Fibroblast of lung (primary cell): ENCODE measurements around the gene PKHD1. TPM values are rescaled to one million over a fixed set of nuclear protein-coding genes. Genes with fewer than 3 reads are reported as not detected.

Source experiments
- DNase-seq, 2 donors: peaks; one replicate each; pipeline versions ENCODE4 v3.0.0 to v3.0.0-alpha.2; 2010; ENCODE audit warnings: low read depth in 2 of 2
- H2AFZ ChIP-seq: 2 replicates; pipeline ENCODE4 v1.5.1; 2012; ENCODE audit warnings: low read length, control low read depth, inconsistent platforms
- H3K27ac ChIP-seq: 2 replicates; pipeline ENCODE4 v1.5.1; 2011; ENCODE audit warnings: low read length, control low read depth; ENCODE audit not compliant: insufficient read depth
- H3K27me3 ChIP-seq: 2 replicates; pipeline ENCODE4 v1.5.1; 2011; ENCODE audit warnings: mild to moderate bottlenecking, low read length; ENCODE audit not compliant: control insufficient read depth, insufficient read depth
- H3K36me3 ChIP-seq: 2 replicates; pipeline ENCODE4 v1.5.1; 2011; ENCODE audit warnings: low read length; ENCODE audit not compliant: control insufficient read depth, insufficient read depth
- H3K4me1 ChIP-seq: 2 replicates; pipeline ENCODE4 v1.5.1; 2011; ENCODE audit warnings: low read length; ENCODE audit not compliant: control insufficient read depth, insufficient read depth; ENCODE audit errors: extremely low read depth
- H3K4me2 ChIP-seq: 2 replicates; pipeline ENCODE4 v1.5.1; 2011; ENCODE audit warnings: low read length, control low read depth; ENCODE audit not compliant: insufficient read depth; ENCODE audit errors: extremely low read depth
- H3K4me3 ChIP-seq, 4 experiments: fragments of 200-600 bp in 1 of 4; sonication (generic) in 1 of 4; replicated peaks in 1 of 4; 2 replicates each; pipeline ENCODE4 v1.5.1; 2011 to 2016; ENCODE audit warnings: low read length in 4 of 4, low read depth in 3 of 4, mild to moderate bottlenecking in 3 of 4, control low read depth in 2 of 4, inconsistent platforms in 1 of 4, mixed read lengths in 1 of 4; ENCODE audit not compliant: insufficient read depth in 1 of 4; ENCODE audit errors: control extremely low read depth in 1 of 4
- H3K79me2 ChIP-seq: 2 replicates; pipeline ENCODE4 v1.5.1; 2012; ENCODE audit warnings: mild to moderate bottlenecking, low read length, inconsistent platforms; ENCODE audit not compliant: control insufficient read depth, insufficient read depth
- H3K9ac ChIP-seq: 2 replicates; pipeline ENCODE4 v1.5.1; 2011; ENCODE audit warnings: mild to moderate bottlenecking, low read length, control low read depth; ENCODE audit not compliant: insufficient read depth
- H3K9me3 ChIP-seq: 2 replicates; pipeline ENCODE4 v1.5.1; 2012; ENCODE audit warnings: low read depth, low read length; ENCODE audit not compliant: control insufficient read depth, insufficient read depth
- H4K20me1 ChIP-seq: 2 replicates; pipeline ENCODE4 v1.5.1; 2011; ENCODE audit warnings: low read length; ENCODE audit not compliant: control insufficient read depth, insufficient read depth; ENCODE audit errors: extremely low read depth
- EZH2 ChIP-seq: IDR thresholded peaks from 2 replicates; pipeline ENCODE4 v1.5.1; 2012; ENCODE audit warnings: low read length, control low read depth, mild to moderate bottlenecking; ENCODE audit errors: missing control alignments
- polyA plus RNA-seq, 2 donors: library from polyadenylated mRNA; depleted of rRNA in 1 of 2; stranded (reverse) in 1 of 2; unstranded in 1 of 2; fragments of >200 nt; gene quantifications; 2 replicates each; pipeline ENCODE4 v1.2.1, GENCODE V29; 2011 to 2012; ENCODE audit warnings: missing spikeins in 1 of 2
- total RNA-seq: library from RNA; depleted of rRNA; stranded (reverse); fragments of >200 nt; gene quantifications from 2 replicates; pipeline ENCODE4 v1.2.1, GENCODE V29; 2014
- TF ChIP-seq, protein P1 (sequence below), 2 donors: IDR thresholded peaks in 1 of 2; conservative IDR thresholded peaks in 1 of 2; 1 replicate in 1 of 2; 2 replicates in 1 of 2; pipeline ENCODE4 v1.5.1; 2011 to 2012; ENCODE audit warnings: low read length in 2 of 2, control low read depth in 1 of 2, inconsistent platforms in 1 of 2, low read depth in 1 of 2, mild to moderate bottlenecking in 1 of 2

Gene PKHD1
- total and polyA plus RNA-seq, 2 donors (not counting 1 experiment from before 2014, with no cell fraction given) = not detected

- no peaks in the 10 kb centered on the region for H4K20me1 ChIP-seq
- H3K4me2 ChIP-seq = no peak overlapping the region
- no peaks in the 10 kb centered on the region for H3K4me1 ChIP-seq
- no peaks in the 10 kb centered on the region for H3K79me2 ChIP-seq
- no peaks in the 10 kb centered on the region for H3K27me3 ChIP-seq
- no peak overlapping the region for H3K4me3 ChIP-seq
- TF ChIP-seq EZH2 = no peak
- TF ChIP-seq, protein P1, sequence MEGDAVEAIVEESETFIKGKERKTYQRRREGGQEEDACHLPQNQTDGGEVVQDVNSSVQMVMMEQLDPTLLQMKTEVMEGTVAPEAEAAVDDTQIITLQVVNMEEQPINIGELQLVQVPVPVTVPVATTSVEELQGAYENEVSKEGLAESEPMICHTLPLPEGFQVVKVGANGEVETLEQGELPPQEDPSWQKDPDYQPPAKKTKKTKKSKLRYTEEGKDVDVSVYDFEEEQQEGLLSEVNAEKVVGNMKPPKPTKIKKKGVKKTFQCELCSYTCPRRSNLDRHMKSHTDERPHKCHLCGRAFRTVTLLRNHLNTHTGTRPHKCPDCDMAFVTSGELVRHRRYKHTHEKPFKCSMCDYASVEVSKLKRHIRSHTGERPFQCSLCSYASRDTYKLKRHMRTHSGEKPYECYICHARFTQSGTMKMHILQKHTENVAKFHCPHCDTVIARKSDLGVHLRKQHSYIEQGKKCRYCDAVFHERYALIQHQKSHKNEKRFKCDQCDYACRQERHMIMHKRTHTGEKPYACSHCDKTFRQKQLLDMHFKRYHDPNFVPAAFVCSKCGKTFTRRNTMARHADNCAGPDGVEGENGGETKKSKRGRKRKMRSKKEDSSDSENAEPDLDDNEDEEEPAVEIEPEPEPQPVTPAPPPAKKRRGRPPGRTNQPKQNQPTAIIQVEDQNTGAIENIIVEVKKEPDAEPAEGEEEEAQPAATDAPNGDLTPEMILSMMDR (conservative IDR thresholded peaks at IDR 0.05 in 1 of 2, IDR thresholded peaks at IDR 0.05 in 1 of 2; ENCODE audit: low read depth in 1 of 2, low read length in 2 of 2) = no peak
- no peak overlapping the region for H2AFZ ChIP-seq
- no peaks in the 10 kb centered on the region for H3K36me3 ChIP-seq
- no peak overlapping the region for H3K27ac ChIP-seq
- H3K9me3 ChIP-seq = no peaks in the 10 kb centered on the region
- DNase-seq = no peak
- H3K9ac ChIP-seq = no peak overlapping the region
Observed at GRCh38 chr6:52077180-52077884, 10.1 kb downstream of the PKHD1 start.

GRCh38 chr6:52076791-52077179 lies 10.6 kb downstream of the PKHD1 start:
- H4K20me1 ChIP-seq = no peaks in the 10 kb centered on the region
- no peaks in the 10 kb centered on the region for H3K36me3 ChIP-seq
- no peak overlapping the region for H3K4me3 ChIP-seq
- no peak for TF ChIP-seq EZH2
- TF ChIP-seq, protein P1 (conservative IDR thresholded peaks at IDR 0.05 in 1 of 2, IDR thresholded peaks at IDR 0.05 in 1 of 2; ENCODE audit: low read depth in 1 of 2, low read length in 2 of 2) = no peak
- H3K9ac ChIP-seq = no peak overlapping the region
- H2AFZ ChIP-seq = no peak overlapping the region
- H3K4me2 ChIP-seq = no peak overlapping the region
- H3K9me3 ChIP-seq = no peaks in the 10 kb centered on the region
- H3K4me1 ChIP-seq = no peaks in the 10 kb centered on the region
- H3K79me2 ChIP-seq = no peaks in the 10 kb centered on the region
- DNase-seq = no peak
- no peak overlapping the region for H3K27ac ChIP-seq
- no peaks in the 10 kb centered on the region for H3K27me3 ChIP-seq

- no peaks in the 10 kb centered on the region for H3K36me3 ChIP-seq
Observed at GRCh38 chr6:52074716-52075115, 12.7 kb downstream of the PKHD1 start.

More at GRCh38 chr6:52074716-52075115, 12.7 kb downstream of the PKHD1 start:
- no peak for DNase-seq
- Histone ChIP-seq H3K27me3 (no peaks in the 10 kb centered on the region), H3K4me3 (no peak overlapping the region), H3K9me3 (no peaks in the 10 kb centered on the region), H3K27ac (no peak overlapping the region), H3K9ac (no peak overlapping the region), H4K20me1 (no peaks in the 10 kb centered on the region), H3K79me2 (no peaks in the 10 kb centered on the region), H3K4me1 (no peaks in the 10 kb centered on the region), H2AFZ (no peak overlapping the region), H3K4me2 (no peak overlapping the region)
- TF ChIP-seq, protein P1 (conservative IDR thresholded peaks at IDR 0.05 in 1 of 2, IDR thresholded peaks at IDR 0.05 in 1 of 2; ENCODE audit: low read depth in 1 of 2, low read length in 2 of 2) = no peak
- no peak for TF ChIP-seq EZH2
